ENCODE measurements around the gene TAMALIN. TPM values are rescaled to one million over a fixed set of nuclear protein-coding genes. Genes with fewer than 3 reads are reported as not detected.

The TAMALIN gene
- total RNA-seq, 1 experiment from 2014 or later, result 1.2 TPM

DNA sequence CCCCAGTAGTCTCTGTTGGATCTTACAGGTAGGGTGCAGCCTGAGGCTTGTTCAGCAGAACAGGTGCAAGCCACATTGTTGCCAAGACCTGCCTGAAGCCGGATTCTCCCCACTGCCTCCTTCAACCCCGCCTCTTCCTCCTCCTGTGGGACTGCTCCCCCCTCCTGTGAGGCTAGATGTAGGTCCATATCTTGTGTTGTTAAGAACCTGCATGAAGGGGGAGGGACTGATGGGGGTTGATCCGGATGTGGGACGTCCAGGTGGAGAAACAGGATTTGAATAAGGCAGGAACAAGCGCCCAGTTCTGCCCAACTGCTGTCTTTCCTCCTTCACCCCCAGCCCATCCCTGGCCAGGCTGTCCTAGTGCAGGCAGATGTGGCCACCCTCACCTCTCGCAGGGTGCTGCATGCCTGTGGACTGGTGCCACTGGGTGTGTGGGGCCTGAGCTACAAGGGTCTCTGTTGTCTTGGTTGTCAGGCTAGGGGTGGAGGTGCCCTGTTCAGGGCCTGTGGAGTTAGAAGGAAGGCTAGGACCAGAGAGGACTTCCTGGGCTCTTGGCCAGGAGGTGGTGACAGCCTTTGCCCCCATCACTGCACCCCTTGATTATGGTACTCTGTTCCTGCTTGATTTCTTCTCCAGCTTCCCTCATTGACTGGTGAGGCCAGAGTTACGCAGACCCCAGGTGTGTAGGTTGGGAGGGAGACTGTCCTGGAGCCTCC is 45.9 kb downstream of the TAMALIN start:
- no peak overlapping the region for H2BK5ac ChIP-seq (ENCODE audit: insufficient read length, low read length)
- H3K9ac ChIP-seq (ENCODE audit: extremely low read depth, insufficient read length, low read length), result no peak overlapping the region
- H2BK12ac ChIP-seq (ENCODE audit: insufficient read length, low read depth, low read length), result no peak overlapping the region
- no peak overlapping the region for H3K18ac ChIP-seq (ENCODE audit: insufficient read length, low read depth, low read length)
- no peaks in the 10 kb centered on the region for H4K20me1 ChIP-seq (ENCODE audit: control insufficient read depth, insufficient read depth, insufficient read length)
- no peak overlapping the region for H4K8ac ChIP-seq (replicated peaks; ENCODE audit: insufficient read length, low read depth, low read length)
- no peak overlapping the region for H3K27ac Mint-ChIP-seq
- peaks cover 17% of the 10 kb centered on the region for H3K23me2 ChIP-seq (ENCODE audit: insufficient read length, low read depth, low read length, poor library complexity, severe bottlenecking)
- no peak overlapping the region for H3K23ac ChIP-seq (ENCODE audit: insufficient read length, low read depth, low read length)
- H3K9me3 ChIP-seq (ENCODE audit: control insufficient read depth, low read depth, low read length), result no peaks in the 10 kb centered on the region
- no peak overlapping the region for H3T11ph ChIP-seq (ENCODE audit: low read length)
- no peaks in the 10 kb centered on the region for H3K79me1 ChIP-seq (ENCODE audit: insufficient read depth, low read depth, low read length, poor library complexity, severe bottlenecking)
- H4K5ac ChIP-seq (ENCODE audit: insufficient read length, low read depth, low read length), result no peak overlapping the region
- no peak overlapping the region for H3K56ac ChIP-seq (ENCODE audit: insufficient read length, low read depth, low read length)
- H3K27me3 ChIP-seq (ENCODE audit: insufficient read depth, low read length), result peaks cover 7% of the 10 kb centered on the region; the same call in 1 of the 2 replicates
- H3K27me3 Mint-ChIP-seq (ENCODE audit: low read depth), result peaks cover 52% of the 10 kb centered on the region
- no peak overlapping the region for H3K27ac ChIP-seq (ENCODE audit: insufficient read length, low read depth, low read length)
- peak overlapping the region in 1 of 2 experiments; percentile 88; a peak in 3 of 5 replicates for H3K4me3 Mint-ChIP-seq
- no CpG with 5 or more reads among the region's 7 CpGs for WGBS (ENCODE audit: extremely low coverage, insufficient read length, low lambda C conversion rate)
- no peak overlapping the region for H2BK20ac ChIP-seq (ENCODE audit: low read depth, low read length, poor library complexity, severe bottlenecking)
- H2AK5ac ChIP-seq (ENCODE audit: insufficient read length, low read length), result no peak overlapping the region
- no peak overlapping the region for H4K91ac ChIP-seq (ENCODE audit: insufficient read length, low read depth, low read length)
- no peak overlapping the region for H2BK120ac ChIP-seq (ENCODE audit: low read depth, low read length, poor library complexity, severe bottlenecking)
- TF ChIP-seq, protein P1, sequence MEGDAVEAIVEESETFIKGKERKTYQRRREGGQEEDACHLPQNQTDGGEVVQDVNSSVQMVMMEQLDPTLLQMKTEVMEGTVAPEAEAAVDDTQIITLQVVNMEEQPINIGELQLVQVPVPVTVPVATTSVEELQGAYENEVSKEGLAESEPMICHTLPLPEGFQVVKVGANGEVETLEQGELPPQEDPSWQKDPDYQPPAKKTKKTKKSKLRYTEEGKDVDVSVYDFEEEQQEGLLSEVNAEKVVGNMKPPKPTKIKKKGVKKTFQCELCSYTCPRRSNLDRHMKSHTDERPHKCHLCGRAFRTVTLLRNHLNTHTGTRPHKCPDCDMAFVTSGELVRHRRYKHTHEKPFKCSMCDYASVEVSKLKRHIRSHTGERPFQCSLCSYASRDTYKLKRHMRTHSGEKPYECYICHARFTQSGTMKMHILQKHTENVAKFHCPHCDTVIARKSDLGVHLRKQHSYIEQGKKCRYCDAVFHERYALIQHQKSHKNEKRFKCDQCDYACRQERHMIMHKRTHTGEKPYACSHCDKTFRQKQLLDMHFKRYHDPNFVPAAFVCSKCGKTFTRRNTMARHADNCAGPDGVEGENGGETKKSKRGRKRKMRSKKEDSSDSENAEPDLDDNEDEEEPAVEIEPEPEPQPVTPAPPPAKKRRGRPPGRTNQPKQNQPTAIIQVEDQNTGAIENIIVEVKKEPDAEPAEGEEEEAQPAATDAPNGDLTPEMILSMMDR (conservative IDR thresholded peaks at IDR 0.05), result no peak
- DNase-seq, result peak; percentile 19
- H2BK15ac ChIP-seq (ENCODE audit: low read depth, low read length), result no peak overlapping the region
- H3K36me3 Mint-ChIP-seq (ENCODE audit: insufficient read depth in 1 of 3, low read depth in 3 of 3), result peaks cover 0 to 19% (median 13%) of the 10 kb centered on the region in 3 experiments; a peak in 6 of 7 replicates
- H2AFZ ChIP-seq (ENCODE audit: low read length), result no peak overlapping the region
- no peaks in the 10 kb centered on the region; a peak in 1 of 5 replicates for H3K9me3 Mint-ChIP-seq
- no peaks in the 10 kb centered on the region for H3K79me2 ChIP-seq (ENCODE audit: insufficient read depth, low read length)
- no peaks in the 10 kb centered on the region; the same call in 1 of the 2 replicates for H3K4me1 ChIP-seq (ENCODE audit: insufficient read depth, low read length)
- no peak overlapping the region for H3K4me2 ChIP-seq (ENCODE audit: insufficient read depth, insufficient read length, low read length)
- no peak overlapping the region for H3K14ac ChIP-seq (ENCODE audit: insufficient read depth, low read length)
- peaks cover 25 to 31% of the 10 kb centered on the region in 2 experiments for H3K4me1 Mint-ChIP-seq
- H3K4ac ChIP-seq (ENCODE audit: low read depth, low read length), result no peak overlapping the region
